ENCODE results near the gene CUTA. TPM values are rescaled to one million over a fixed set of nuclear protein-coding genes. Genes with fewer than 3 reads are reported as not detected.

The CUTA gene
- total RNA-seq, 2 experiments from 2014 or later = 176 to 185 TPM

DNA sequence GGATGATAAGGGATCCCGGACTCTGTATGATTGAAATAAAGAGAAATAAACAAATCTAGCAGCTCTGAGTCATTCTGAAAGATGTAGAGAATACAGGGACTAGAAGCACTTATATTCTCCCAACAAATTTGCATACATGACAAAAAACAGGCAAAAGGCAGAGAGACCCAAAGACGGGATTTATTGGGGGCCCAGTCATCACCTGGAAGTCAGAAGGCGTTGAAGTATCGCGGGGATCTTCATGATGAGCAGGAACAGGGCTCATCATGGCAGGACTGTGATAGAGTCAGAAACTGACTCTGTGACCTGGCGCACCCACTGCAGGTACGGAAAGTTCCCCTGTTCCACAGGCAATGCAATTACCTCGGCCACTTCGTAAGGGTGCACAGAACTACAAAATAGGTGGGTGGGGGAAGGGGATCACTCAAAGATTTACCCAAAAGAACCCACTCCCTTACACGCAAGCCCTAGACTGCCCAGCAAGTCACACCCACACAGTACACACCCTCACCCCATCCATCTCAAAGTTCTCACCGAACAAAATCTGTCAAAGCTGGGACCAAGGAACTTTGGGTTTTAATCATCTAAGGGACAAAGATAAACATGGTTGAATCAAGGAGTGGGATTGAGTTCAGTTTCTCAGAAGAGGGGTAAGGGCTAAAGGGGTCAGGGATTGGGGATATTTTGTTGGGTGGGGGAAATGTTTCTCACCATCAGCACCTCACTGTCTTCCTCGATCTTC is 1.4 kb downstream of the CUTA start:
- peak overlapping the region; percentile 82 for H3K4me3 ChIP-seq (ENCODE audit: low read length)
- Mint-ChIP-seq H3K4me1 (ENCODE audit: low read depth) (peaks cover 87% of the 10 kb centered on the region), H3K36me3 (ENCODE audit: low read depth) (peaks cover 64% of the 10 kb centered on the region), H3K4me3 (peak overlapping the region; percentile 92), H3K27me3 (no peaks in the 10 kb centered on the region), H3K27ac (peak overlapping the region; percentile 98), H3K9me3 (no peaks in the 10 kb centered on the region)
- peak in 1 of 14 experiments; percentile 48 for DNase-seq
- H3K9me3 ChIP-seq (ENCODE audit: control insufficient read depth in 1 of 2, insufficient read depth in 1 of 2, low read length in 2 of 2) = no peaks in the 10 kb centered on the region
- CTCF ChIA-PET = interaction anchor here (0.8 to 3.2 kb wide), 4 partner anchors 9 to 295 kb away, joined by 3 to 9 read pairs (median 4); partner anchors contain the start of gene UQCC2
- POLR2A ChIA-PET = interaction anchor here (0.7 to 4.8 kb wide), 10 partner anchors 9 to 444 kb away, joined by 3 to 60 read pairs (median 15); partner anchors contain the start of genes B3GALT4, PFDN6, WDR46 and ZBTB9
- intact Hi-C loops (cut with DNase I, micrococcal nuclease) = loop anchor here (2.0 to 5.0 kb wide), 2 partner anchors 14 to 104 kb away; partner anchors contain the start of gene TAPBP (in 1 of the 2)
- H3K27me3 ChIP-seq (ENCODE audit: control insufficient read depth in 1 of 2, insufficient read depth in 2 of 2, low read length in 2 of 2) = no peaks in the 10 kb centered on the region
- ATAC-seq (ENCODE audit: poor library complexity) = no peak
- TF ChIP-seq, protein P1, sequence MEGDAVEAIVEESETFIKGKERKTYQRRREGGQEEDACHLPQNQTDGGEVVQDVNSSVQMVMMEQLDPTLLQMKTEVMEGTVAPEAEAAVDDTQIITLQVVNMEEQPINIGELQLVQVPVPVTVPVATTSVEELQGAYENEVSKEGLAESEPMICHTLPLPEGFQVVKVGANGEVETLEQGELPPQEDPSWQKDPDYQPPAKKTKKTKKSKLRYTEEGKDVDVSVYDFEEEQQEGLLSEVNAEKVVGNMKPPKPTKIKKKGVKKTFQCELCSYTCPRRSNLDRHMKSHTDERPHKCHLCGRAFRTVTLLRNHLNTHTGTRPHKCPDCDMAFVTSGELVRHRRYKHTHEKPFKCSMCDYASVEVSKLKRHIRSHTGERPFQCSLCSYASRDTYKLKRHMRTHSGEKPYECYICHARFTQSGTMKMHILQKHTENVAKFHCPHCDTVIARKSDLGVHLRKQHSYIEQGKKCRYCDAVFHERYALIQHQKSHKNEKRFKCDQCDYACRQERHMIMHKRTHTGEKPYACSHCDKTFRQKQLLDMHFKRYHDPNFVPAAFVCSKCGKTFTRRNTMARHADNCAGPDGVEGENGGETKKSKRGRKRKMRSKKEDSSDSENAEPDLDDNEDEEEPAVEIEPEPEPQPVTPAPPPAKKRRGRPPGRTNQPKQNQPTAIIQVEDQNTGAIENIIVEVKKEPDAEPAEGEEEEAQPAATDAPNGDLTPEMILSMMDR (IDR thresholded peaks at IDR 0.05) = no peak
- peak overlapping the region; percentile 94 for H3K27ac ChIP-seq (ENCODE audit: low read depth in 1 of 2, low read length in 2 of 2)
- H3K36me3 ChIP-seq (ENCODE audit: insufficient read depth, low read length) = peaks cover 42% of the 10 kb centered on the region
- peaks cover 89% of the 10 kb centered on the region for H3K4me1 ChIP-seq (ENCODE audit: insufficient read depth, low read length)

DNA sequence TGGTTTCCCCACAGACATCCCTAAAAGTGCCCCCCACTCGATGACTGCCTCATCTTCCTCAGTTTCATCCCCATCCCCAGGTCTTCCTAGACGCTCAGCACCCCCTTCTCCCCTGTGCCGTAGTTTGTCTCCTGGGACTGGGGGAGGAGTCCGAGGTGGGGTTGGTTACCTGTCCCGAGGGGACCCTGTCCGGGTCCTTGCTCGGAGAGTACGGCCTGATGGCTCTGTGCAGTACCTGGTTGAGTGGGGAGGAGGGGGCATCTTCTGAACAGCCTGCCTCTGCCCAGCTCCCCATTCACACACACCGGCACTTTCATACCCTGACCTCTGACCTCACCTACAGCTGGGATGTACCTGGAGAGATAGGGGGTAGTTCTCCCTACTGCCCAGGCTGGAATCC is 2.1 kb downstream of the CUTA start:
- Histone ChIP-seq H3K27ac (ENCODE audit: low read depth in 1 of 2, low read length in 2 of 2) (peak overlapping the region; percentile 94), H3K27me3 (ENCODE audit: control insufficient read depth in 1 of 2, insufficient read depth in 2 of 2, low read length in 2 of 2) (no peaks in the 10 kb centered on the region), H3K4me1 (ENCODE audit: insufficient read depth, low read length) (peaks cover 92% of the 10 kb centered on the region), H3K9me3 (ENCODE audit: control insufficient read depth in 1 of 2, insufficient read depth in 1 of 2, low read length in 2 of 2) (no peaks in the 10 kb centered on the region), H3K36me3 (ENCODE audit: insufficient read depth, low read length) (peaks cover 42% of the 10 kb centered on the region), H3K4me3 (ENCODE audit: low read length) (no peak overlapping the region)
- intact Hi-C loops (cut with DNase I, micrococcal nuclease) = loop anchor here (2.0 to 5.0 kb wide), 2 partner anchors 15 to 104 kb away; partner anchors contain the start of gene TAPBP (in 1 of the 2)
- POLR2A ChIA-PET = interaction anchor here (0.7 to 4.8 kb wide), 5 partner anchors 9 to 444 kb away, joined by 3 to 60 read pairs (median 9); partner anchors contain the start of genes PFDN6 and WDR46
- no peak for ATAC-seq (ENCODE audit: poor library complexity)
- Mint-ChIP-seq H3K4me3 (peak overlapping the region; percentile 94), H3K27me3 (no peaks in the 10 kb centered on the region), H3K36me3 (ENCODE audit: low read depth) (peaks cover 69% of the 10 kb centered on the region), H3K4me1 (ENCODE audit: low read depth) (peaks cover 84% of the 10 kb centered on the region), H3K9me3 (no peaks in the 10 kb centered on the region), H3K27ac (peak overlapping the region; percentile 98)
- DNase-seq = peak in 1 of 14 experiments; percentile 42
- CTCF ChIA-PET = interaction anchor here (3.2 kb wide), 1 partner anchor 10 kb away, joined by 9 read pairs; no protein-coding TSS in a partner anchor
- TF ChIP-seq, protein P1 (IDR thresholded peaks at IDR 0.05) = no peak

DNA sequence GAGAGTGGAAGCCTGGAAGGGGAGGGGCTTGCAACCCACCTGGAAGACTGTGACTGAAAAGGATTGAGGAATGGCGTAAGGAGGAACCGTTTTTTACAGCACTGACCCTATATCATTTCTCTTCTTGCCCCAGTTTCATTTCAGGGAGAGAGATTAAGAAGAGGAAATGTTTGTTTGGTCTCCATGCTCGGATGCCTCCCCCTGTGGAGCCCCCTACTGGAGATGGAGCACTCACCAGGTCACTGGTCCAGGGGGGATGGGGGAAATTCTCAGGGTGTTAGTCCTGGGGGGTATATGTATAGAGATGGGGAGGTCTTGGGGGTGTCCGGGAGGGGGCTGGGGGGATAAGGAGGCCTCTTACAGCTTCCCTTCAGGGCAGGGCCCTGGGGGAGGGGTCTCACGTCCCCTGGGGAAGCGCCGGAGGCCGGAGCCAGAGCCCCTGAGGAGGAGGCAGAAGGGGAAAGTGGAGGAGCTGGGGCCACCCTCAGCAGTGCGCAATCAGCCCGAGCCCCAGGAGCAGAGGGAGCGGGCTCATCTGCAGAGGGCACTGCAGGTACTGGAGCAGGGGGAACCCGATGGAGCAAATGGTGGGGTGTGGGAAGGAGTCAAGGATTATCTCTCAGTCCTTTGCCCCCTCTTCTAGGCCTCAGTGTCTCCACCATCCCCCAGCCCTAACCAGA is 3.2 kb downstream of the CUTA start:
- H3K27me3 ChIP-seq (ENCODE audit: control insufficient read depth in 1 of 2, insufficient read depth in 2 of 2, low read length in 2 of 2) = no peaks in the 10 kb centered on the region
- ChIA-PET CTCF (interaction anchor here (3.2 kb wide), 1 partner anchor 11 kb away, joined by 9 read pairs; no protein-coding TSS in a partner anchor), POLR2A (interaction anchor here (1.0 kb wide), 1 partner anchor 16 kb away, joined by 5 read pairs; no protein-coding TSS in a partner anchor)
- H3K27me3 Mint-ChIP-seq = no peaks in the 10 kb centered on the region
- H3K27ac Mint-ChIP-seq = peak overlapping the region; percentile 98
- H3K4me1 Mint-ChIP-seq (ENCODE audit: low read depth) = peaks cover 88% of the 10 kb centered on the region
- no peaks in the 10 kb centered on the region for H3K9me3 Mint-ChIP-seq
- intact Hi-C loops (cut with DNase I, micrococcal nuclease) = loop anchor here (5.0 kb wide), 2 partner anchors 102 to 212 kb away; partner anchors contain the start of genes HSD17B8 (in 1 of the 2), RXRB (in 1 of the 2), SLC39A7 (in 1 of the 2) and TAPBP (in 1 of the 2)
- H3K36me3 ChIP-seq (ENCODE audit: insufficient read depth, low read length) = peaks cover 42% of the 10 kb centered on the region
- ATAC-seq (ENCODE audit: poor library complexity) (no peak), DNase-seq (peak in 1 of 14 experiments; percentile 63)
- H3K36me3 Mint-ChIP-seq (ENCODE audit: low read depth) = peaks cover 69% of the 10 kb centered on the region
- H3K4me3 Mint-ChIP-seq = peak overlapping the region; percentile 94
- TF ChIP-seq, protein P1 (IDR thresholded peaks at IDR 0.05) = no peak
- peaks cover 87% of the 10 kb centered on the region for H3K4me1 ChIP-seq (ENCODE audit: insufficient read depth, low read length)
- H3K4me3 ChIP-seq (ENCODE audit: low read length) = no peak overlapping the region
- no peaks in the 10 kb centered on the region for H3K9me3 ChIP-seq (ENCODE audit: control insufficient read depth in 1 of 2, insufficient read depth in 1 of 2, low read length in 2 of 2)
- H3K27ac ChIP-seq (ENCODE audit: low read depth in 1 of 2, low read length in 2 of 2) = no peak overlapping the region
